Colonic mucosa (tissue), 4 donors: ENCODE measurements around the gene PPP2R2D. TPM values are rescaled to one million over a fixed set of nuclear protein-coding genes. Genes with fewer than 3 reads are reported as not detected.
"Not testable (repeated sequence)": the region's sequence is repeated elsewhere in the genome, so short reads cannot be mapped to it uniquely, and the experiment has no call there.

ENCODE experiments used
- DNase-seq: peaks from one replicate; pipeline ENCODE4 v3.0.0-alpha.2; 2020
- H3K27ac ChIP-seq: fragments of 200-600 bp; one replicate; pipeline ENCODE4 v1.8.0; 2021
- H3K27me3 ChIP-seq: fragments of 200-600 bp; one replicate; pipeline ENCODE4 v1.8.0; 2021
- H3K36me3 ChIP-seq: fragments of 200-600 bp; one replicate; pipeline ENCODE4 v1.8.0; 2021
- H3K4me1 ChIP-seq: fragments of 200-600 bp; one replicate; pipeline ENCODE4 v1.8.0; 2021; ENCODE audit warnings: mild to moderate bottlenecking
- H3K4me3 ChIP-seq: fragments of 200-600 bp; one replicate; pipeline ENCODE4 v1.8.0; 2021
- H3K9ac ChIP-seq, 2 donors: one replicate each; pipeline ENCODE4 v1.7.0; 2013; ENCODE audit warnings: control low read depth in 2 of 2, low read depth in 2 of 2, low read length in 2 of 2
- H3K9me3 ChIP-seq: fragments of 200-600 bp; one replicate; pipeline ENCODE4 v1.8.0; 2021
- intact Hi-C: fragments of 100-400 bp; cut with DNase I; formaldehyde crosslinking; loops from one replicate; pipeline ENCODE4 v1.14.1; 2022
- total RNA-seq, 2 donors: library from RNA; stranded (reverse); fragmentation: NEBNext Ultra II Directional in 1 of 2; extraction: Animal tissue kit (Norgen Biotek cat#: 25700) in 1 of 2; gene quantifications; one replicate each; pipeline ENCODE4 v1.2.1, GENCODE V29; 2021
- TF ChIP-seq, protein P1 (sequence below): fragments of 200-600 bp; IDR thresholded peaks from one replicate; pipeline ENCODE4 v1.8.0; 2022; ENCODE audit warnings: antibody characterized with exemption, mild to moderate bottlenecking
- donor health status: healthy.
- donor health status: DM: no; HTN: no; CAD: no.
- donor health status: DM: no; HTN: no; CAD: no.

PPP2R2D gene
- total RNA-seq, 2 donors from 2014 or later = 28.1 to 30.6 TPM

DNA sequence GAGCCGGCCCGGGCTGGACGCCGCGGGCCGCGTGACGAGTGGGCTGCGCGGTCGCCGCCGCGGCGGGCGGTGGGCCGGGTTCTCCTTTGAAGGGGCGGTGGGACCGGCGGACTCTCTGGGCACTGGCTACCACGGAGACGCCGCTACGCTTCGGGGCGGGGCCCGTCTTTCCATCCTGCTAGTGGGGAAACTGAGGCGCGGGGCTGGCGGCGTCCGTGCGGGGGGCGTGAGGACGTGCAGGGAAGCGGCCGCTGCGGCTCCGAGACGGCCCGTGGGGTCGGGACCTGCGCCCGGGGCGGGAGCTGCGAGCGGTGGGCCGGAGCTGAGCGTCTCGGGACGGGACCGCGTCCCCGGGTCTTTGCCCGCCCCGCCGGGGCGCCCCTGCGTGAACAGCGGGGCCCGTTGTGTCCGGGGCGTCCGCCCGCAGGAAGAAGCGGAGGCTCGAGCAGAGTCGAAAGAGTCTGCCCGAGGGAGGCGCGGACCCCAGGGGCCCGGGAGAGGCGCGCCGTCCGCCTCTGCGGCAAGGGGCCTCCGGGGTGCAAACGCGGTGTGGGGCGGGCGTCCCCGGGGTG is 81.5 kb downstream of the PPP2R2D start:
- intact Hi-C loops = no loop called here
- peak; percentile 32 for DNase-seq
- Histone ChIP-seq H3K27me3 (peaks cover 9% of the 10 kb centered on the region), H3K9me3 (no peaks in the 10 kb centered on the region), H3K27ac (no peak overlapping the region), H3K9ac (no peak overlapping the region), H3K36me3 (no peaks in the 10 kb centered on the region), H3K4me3 (peak overlapping the region; percentile 61), H3K4me1 (peaks cover 5% of the 10 kb centered on the region)
- TF ChIP-seq, protein P1, sequence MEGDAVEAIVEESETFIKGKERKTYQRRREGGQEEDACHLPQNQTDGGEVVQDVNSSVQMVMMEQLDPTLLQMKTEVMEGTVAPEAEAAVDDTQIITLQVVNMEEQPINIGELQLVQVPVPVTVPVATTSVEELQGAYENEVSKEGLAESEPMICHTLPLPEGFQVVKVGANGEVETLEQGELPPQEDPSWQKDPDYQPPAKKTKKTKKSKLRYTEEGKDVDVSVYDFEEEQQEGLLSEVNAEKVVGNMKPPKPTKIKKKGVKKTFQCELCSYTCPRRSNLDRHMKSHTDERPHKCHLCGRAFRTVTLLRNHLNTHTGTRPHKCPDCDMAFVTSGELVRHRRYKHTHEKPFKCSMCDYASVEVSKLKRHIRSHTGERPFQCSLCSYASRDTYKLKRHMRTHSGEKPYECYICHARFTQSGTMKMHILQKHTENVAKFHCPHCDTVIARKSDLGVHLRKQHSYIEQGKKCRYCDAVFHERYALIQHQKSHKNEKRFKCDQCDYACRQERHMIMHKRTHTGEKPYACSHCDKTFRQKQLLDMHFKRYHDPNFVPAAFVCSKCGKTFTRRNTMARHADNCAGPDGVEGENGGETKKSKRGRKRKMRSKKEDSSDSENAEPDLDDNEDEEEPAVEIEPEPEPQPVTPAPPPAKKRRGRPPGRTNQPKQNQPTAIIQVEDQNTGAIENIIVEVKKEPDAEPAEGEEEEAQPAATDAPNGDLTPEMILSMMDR = no peak

DNA sequence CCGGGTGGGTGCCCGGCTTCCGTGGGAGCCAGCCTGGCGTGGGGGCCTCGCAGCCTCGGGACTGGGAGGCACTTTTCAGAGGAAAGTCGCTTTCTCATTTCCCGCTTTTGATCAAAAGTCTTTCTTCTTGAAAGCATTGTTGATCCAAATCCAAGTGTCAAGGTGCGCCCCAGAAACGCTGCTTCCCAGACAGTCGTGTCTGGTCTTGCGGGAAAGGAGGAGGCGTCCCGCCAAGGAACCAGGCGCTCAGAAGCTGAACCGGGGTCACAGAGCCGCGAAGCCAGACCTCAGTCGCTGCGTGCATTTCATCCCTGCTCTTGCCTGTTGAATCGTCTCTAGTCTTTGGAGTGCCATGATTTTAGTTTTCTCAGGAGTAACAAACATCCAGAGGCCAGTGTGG is 82.0 kb downstream of the PPP2R2D start:
- Histone ChIP-seq H3K36me3 (no peaks in the 10 kb centered on the region), H3K27me3 (peaks cover 9% of the 10 kb centered on the region), H3K27ac (no peak overlapping the region), H3K4me3 (peak overlapping the region; percentile 61), H3K4me1 (peaks cover 5% of the 10 kb centered on the region), H3K9me3 (no peaks in the 10 kb centered on the region), H3K9ac (no peak overlapping the region)
- TF ChIP-seq, protein P1 = no peak
- intact Hi-C loops = no loop called here
- no peak for DNase-seq

DNA sequence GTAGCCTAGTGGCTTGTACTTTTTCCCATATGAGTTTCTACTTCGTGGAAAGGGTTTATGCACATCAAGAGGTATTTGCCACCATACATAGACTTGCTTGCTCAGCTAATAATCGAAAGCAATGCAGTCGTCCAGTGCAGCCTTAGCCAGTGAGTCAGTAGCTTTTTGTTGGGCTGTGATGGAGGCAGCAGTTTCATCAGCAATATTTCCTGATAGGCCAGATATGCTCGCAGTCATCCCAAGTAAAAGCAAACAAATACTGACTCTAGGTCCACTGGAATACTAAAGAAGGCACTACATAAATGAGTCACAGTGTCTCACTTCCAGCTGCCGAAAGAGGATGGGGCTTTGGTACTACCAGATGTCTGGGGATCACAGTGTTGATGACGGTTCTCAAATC is 83.0 kb downstream of the PPP2R2D start:
- no peaks in the 10 kb centered on the region for H3K9me3 ChIP-seq
- intact Hi-C loops = no loop called here
- H3K4me1 ChIP-seq = peaks cover 5% of the 10 kb centered on the region
- DNase-seq = no peak
- TF ChIP-seq, protein P1 = no peak
- H3K4me3 ChIP-seq = no peak overlapping the region
- H3K36me3 ChIP-seq = no peaks in the 10 kb centered on the region
- no peak overlapping the region for H3K27ac ChIP-seq
- H3K27me3 ChIP-seq = peaks cover 9% of the 10 kb centered on the region
- H3K9ac ChIP-seq = no peak overlapping the region

DNA sequence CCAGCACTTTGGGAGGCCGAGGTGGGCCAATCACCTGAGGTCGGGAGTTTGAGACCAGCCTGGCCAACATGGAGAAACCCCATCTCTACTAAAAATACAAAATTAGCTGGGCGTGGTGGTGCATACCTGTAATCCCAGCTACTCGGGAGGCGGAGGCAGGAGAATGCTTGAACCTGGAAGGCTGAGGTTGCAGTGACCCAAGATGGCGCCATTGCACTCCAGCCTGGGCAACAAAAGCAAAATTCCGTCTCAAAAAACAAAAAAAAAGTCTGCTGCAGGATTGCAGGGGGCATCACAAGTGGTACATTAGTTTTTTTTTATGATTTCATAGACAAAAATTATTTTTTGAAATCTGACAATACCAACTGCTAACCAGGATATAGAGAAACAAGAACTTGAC is 86.0 kb downstream of the PPP2R2D start:
- DNase-seq, H3K9ac ChIP-seq, H3K27ac ChIP-seq, H3K4me1 ChIP-seq, intact Hi-C loops, H3K36me3 ChIP-seq, H3K4me3 ChIP-seq, H3K27me3 ChIP-seq, H3K9me3 ChIP-seq: not testable (repeated sequence)

DNA sequence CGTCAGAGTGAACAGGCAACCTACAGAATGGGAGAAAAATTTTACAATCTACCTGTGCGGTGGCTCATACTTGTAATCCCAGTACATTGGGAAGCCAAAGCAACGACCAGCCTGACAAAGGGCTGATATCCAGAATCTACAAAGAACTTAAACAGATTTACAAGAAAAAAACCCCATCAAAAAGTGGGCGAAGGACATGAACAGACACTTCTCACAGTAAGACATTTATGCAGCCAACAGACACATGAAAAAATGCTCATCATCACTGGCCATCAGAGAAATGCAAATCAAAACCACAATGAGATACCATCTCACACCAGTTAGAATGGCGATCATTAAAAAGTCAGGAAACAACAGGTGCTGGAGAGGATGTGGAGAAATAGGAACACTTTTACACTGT is 86.5 kb downstream of the PPP2R2D start:
- H3K9me3 ChIP-seq, intact Hi-C loops, H3K9ac ChIP-seq, DNase-seq, H3K4me3 ChIP-seq, H3K36me3 ChIP-seq, H3K27me3 ChIP-seq, H3K27ac ChIP-seq, H3K4me1 ChIP-seq: not testable (repeated sequence)

DNA sequence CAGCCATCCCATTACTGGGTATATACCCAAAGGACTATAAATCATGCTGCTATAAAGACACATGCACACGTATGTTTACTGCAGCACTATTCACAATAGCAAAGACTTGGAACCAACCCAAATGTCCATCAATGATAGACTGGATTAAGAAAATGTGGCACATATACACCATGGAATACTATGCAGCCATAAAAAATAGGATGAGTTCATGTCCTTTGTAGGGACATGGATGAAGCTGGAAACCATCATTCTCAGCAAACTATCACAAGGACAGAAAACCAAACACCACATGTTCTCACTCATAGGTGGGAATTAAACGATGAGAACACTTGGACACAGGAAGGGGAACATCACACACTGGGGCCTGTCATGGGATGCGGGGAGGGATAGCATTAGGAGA is 87.0 kb downstream of the PPP2R2D start:
- DNase-seq, H3K9me3 ChIP-seq, H3K4me1 ChIP-seq, H3K9ac ChIP-seq, H3K36me3 ChIP-seq, intact Hi-C loops, H3K27ac ChIP-seq, H3K27me3 ChIP-seq, H3K4me3 ChIP-seq: not testable (repeated sequence)

DNA sequence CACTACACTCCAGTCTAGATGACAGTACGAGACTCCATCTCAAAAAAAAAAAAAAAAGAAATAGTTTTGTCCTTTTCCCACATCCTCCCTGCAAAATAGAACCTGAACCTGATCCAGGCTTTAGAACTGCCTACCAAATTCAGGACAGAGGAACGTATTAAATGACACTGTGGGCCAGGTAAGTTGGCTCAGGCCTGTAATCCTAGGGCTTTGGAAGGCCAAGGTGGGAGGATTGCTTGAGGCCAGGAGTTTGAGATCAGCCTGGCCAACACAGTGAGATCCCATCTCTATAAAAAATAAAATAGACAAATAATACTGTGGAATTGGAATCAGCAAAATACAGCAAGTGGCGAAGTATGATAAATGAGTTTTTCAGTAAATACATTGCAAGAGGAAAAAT is 90.9 kb downstream of the PPP2R2D start:
- Histone ChIP-seq H3K9ac (no peak overlapping the region), H3K36me3 (no peaks in the 10 kb centered on the region), H3K27ac (no peak overlapping the region), H3K9me3 (no peaks in the 10 kb centered on the region), H3K4me3 (no peak overlapping the region), H3K27me3 (no peaks in the 10 kb centered on the region), H3K4me1 (no peaks in the 10 kb centered on the region)
- intact Hi-C loops = no loop called here
- no peak for DNase-seq
- TF ChIP-seq, protein P1 = no peak
